A549 (cell line): ENCODE results near the gene TTC7B. TPM values are rescaled to one million over a fixed set of nuclear protein-coding genes. Genes with fewer than 3 reads are reported as not detected.

Experiments used
- ATAC-seq, 2 experiments: fragments of 200-7000 bp in 1 of 2; fragments of >200 bp in 1 of 2; cut with Nextera tagmentation in 1 of 2; cut with Tn5 transposase in 1 of 2; 3 replicates each; pipeline versions ENCODE4 v1.8.0 to v1.9.1; 2018 to 2020; ENCODE audit warnings: mild to moderate bottlenecking in 1 of 2, moderate library complexity in 1 of 2
- CTCF ChIA-PET: fragments of 300-600 bp; sonication (Branson Sonifier 250); formaldehyde crosslinking; extraction: SDS; loops from one replicate; lab custom pipeline; 2021; ENCODE audit warnings: antibody characterized with exemption, inconsistent platforms; lab: Yijun Ruan, JAX
- POLR2A ChIA-PET: fragments of 350-600 bp; formaldehyde crosslinking; extraction: SDS; loops from one replicate; lab custom pipeline; 2021; ENCODE audit warnings: antibody characterized with exemption, inconsistent platforms; lab: Yijun Ruan, JAX
- DNase-seq, 2 experiments: peaks; one replicate each; pipeline versions ENCODE4 v3.0.0 to v3.0.0-alpha.2; 2011 to 2016; ENCODE audit warnings: low read depth in 1 of 2, low spot score in 1 of 2
- FAIRE-seq: peaks from 2 replicates; lab custom pipeline; 2011; peaks lifted over from hg19 to GRCh38; lab: Jason Lieb, UNC
- H3K27ac ChIP-seq, 2 experiments: fragments of >200 bp; sonication (Bioruptor Twin); formaldehyde crosslinking; 3 replicates each; pipeline ENCODE4 v1.5.1; 2016 to 2017
- H3K4me1 ChIP-seq: fragments of >200 bp; sonication (Bioruptor Twin); formaldehyde crosslinking; 3 replicates; pipeline ENCODE4 v1.6.1; 2016
- H3K4me2 ChIP-seq: fragments of >200 bp; sonication (Bioruptor Twin); formaldehyde crosslinking; 3 replicates; pipeline ENCODE4 v1.6.1; 2016
- H3K4me3 ChIP-seq: fragments of >200 bp; sonication (Bioruptor Twin); formaldehyde crosslinking; 3 replicates; pipeline ENCODE4 v1.5.1; 2016
- H3K9me3 ChIP-seq: fragments of >200 bp; sonication (Bioruptor Twin); formaldehyde crosslinking; 3 replicates; pipeline ENCODE4 v1.6.1; 2016
- ATOH8 ChIP-seq: fragments of 250-450 bp; sonication (Bioruptor Pico); IDR thresholded peaks from 2 replicates; pipeline ENCODE4 v1.5.0; 2020; ENCODE audit warnings: low read depth, mild to moderate bottlenecking, moderate library complexity
- CHD4 ChIP-seq: fragments of 200-600 bp; sonication (generic); IDR thresholded peaks from 2 replicates; pipeline ENCODE4 v1.6.1; 2016; ENCODE audit warnings: antibody characterized with exemption, mild to moderate bottlenecking, borderline replicate concordance
- E2F6 ChIP-seq: IDR thresholded peaks from 2 replicates; pipeline ENCODE4 v1.6.1; 2012; ENCODE audit warnings: low read depth, borderline replicate concordance
- EP300 ChIP-seq, 2 experiments: fragments of >200 bp; sonication (Bioruptor Twin); formaldehyde crosslinking; IDR thresholded peaks; 2 replicates in 1 of 2; 3 replicates in 1 of 2; pipeline ENCODE4 v1.6.1; 2016 to 2017
- ESRRA ChIP-seq: fragments of 150-350 bp; IDR thresholded peaks from 2 replicates; pipeline ENCODE4 v1.6.1; 2014; ENCODE audit warnings: mild to moderate bottlenecking, low read length, borderline replicate concordance
- FOSB ChIP-seq: fragments of 250-450 bp; sonication (Bioruptor Pico); IDR thresholded peaks from 2 replicates; pipeline ENCODE4 v1.5.0; 2020; ENCODE audit warnings: mild to moderate bottlenecking, moderate library complexity
- HDAC2 ChIP-seq: fragments of 200-600 bp; sonication (generic); IDR thresholded peaks from 2 replicates; pipeline ENCODE4 v1.6.1; 2016
- HEYL ChIP-seq: fragments of 250-450 bp; sonication (Bioruptor Pico); IDR thresholded peaks from 2 replicates; pipeline ENCODE4 v1.8.0; 2021; ENCODE audit warnings: mild to moderate bottlenecking, moderate library complexity
- HOXB13 ChIP-seq: fragments of 250-450 bp; sonication (Bioruptor Pico); IDR thresholded peaks from 2 replicates; pipeline ENCODE4 v1.5.0; 2020; ENCODE audit warnings: low read depth, mild to moderate bottlenecking, moderate library complexity
- JUNB ChIP-seq: fragments of >200 bp; sonication (Bioruptor Twin); formaldehyde crosslinking; IDR thresholded peaks from 2 replicates; pipeline ENCODE4 v1.6.1; 2016
- KDM5A ChIP-seq: fragments of 200-600 bp; sonication (generic); IDR thresholded peaks from 2 replicates; pipeline ENCODE4 v1.6.1; 2016; ENCODE audit warnings: antibody characterized with exemption, mild to moderate bottlenecking
- MAX ChIP-seq: IDR thresholded peaks from 2 replicates; pipeline ENCODE4 v1.6.1; 2012
- NR3C1 ChIP-seq: fragments of >200 bp; sonication (Bioruptor Twin); formaldehyde crosslinking; IDR thresholded peaks from 3 replicates; pipeline ENCODE4 v1.6.1; 2017
- PHF8 ChIP-seq: fragments of 200-600 bp; sonication (generic); IDR thresholded peaks from 2 replicates; pipeline ENCODE4 v1.6.1; 2016; ENCODE audit warnings: low read depth, mild to moderate bottlenecking, antibody characterized with exemption, moderate library complexity, borderline replicate concordance
- REST ChIP-seq: fragments of 200-600 bp; sonication (generic); IDR thresholded peaks from 2 replicates; pipeline ENCODE4 v1.6.1; 2016; ENCODE audit warnings: antibody characterized with exemption, mild to moderate bottlenecking, moderate library complexity
- RNF2 ChIP-seq: fragments of 200-600 bp; sonication (generic); IDR thresholded peaks from 2 replicates; pipeline ENCODE4 v1.6.1; 2016; ENCODE audit warnings: low read depth, mild to moderate bottlenecking, antibody characterized with exemption, moderate library complexity, borderline replicate concordance
- TP53 ChIP-seq: fragments of 250-450 bp; sonication (Bioruptor Pico); IDR thresholded peaks from 2 replicates; pipeline ENCODE4 v1.5.0; 2021; ENCODE audit warnings: mild to moderate bottlenecking, moderate library complexity
- ZNF302 ChIP-seq: fragments of 250-450 bp; sonication (Bioruptor Pico); IDR thresholded peaks from 2 replicates; pipeline ENCODE4 v1.9.0; 2021; ENCODE audit warnings: inconsistent platforms, mild to moderate bottlenecking, moderate library complexity
- ZSCAN20 ChIP-seq: fragments of 250-450 bp; sonication (Bioruptor Pico); IDR thresholded peaks from 2 replicates; pipeline ENCODE4 v1.8.0; 2022; ENCODE audit warnings: mild to moderate bottlenecking, moderate library complexity
- WGBS: methylation state at CpG from one replicate; pipeline ENCODE4 v1.1.6; 2017; ENCODE audit errors: missing lambda C conversion rate; 5-methylcytosine and 5-hydroxymethylcytosine counted together
- polyA plus RNA-seq, 4 experiments: library from polyadenylated mRNA; depleted of rRNA in 3 of 4; stranded (reverse); fragments of >200 nt; fragmentation: RNase III in 1 of 4; extraction: RNeasy Plus Mini Kit Qiagen cat#74134 plus additional on column Dnase treatment in 1 of 4; gene quantifications; 2 replicates in 3 of 4; 3 replicates in 1 of 4; pipeline ENCODE4 v1.2.3, GENCODE V29; 2011 to 2017
- TF ChIP-seq, protein P1 (sequence below): fragments of 450-650 bp; IDR thresholded peaks from 2 replicates; pipeline ENCODE4 v1.6.1; 2014; ENCODE audit warnings: antibody characterized with exemption

Gene TTC7B
- polyA plus RNA-seq, 2 of the 4 experiments (the other 2 are of a cell fraction) = 16.6 to 28.0 TPM

- no peak for ATAC-seq
- ChIA-PET CTCF (no interaction called here), POLR2A (no interaction called here)
- Histone ChIP-seq H3K4me3 (no peak overlapping the region), H3K9me3 (no peaks in the 10 kb centered on the region), H3K4me2 (no peak overlapping the region), H3K4me1 (no peaks in the 10 kb centered on the region), H3K27ac (no peak overlapping the region)
- DNase-seq = no peak
- FAIRE-seq = no peak
- WGBS = 93% methylated on average over 10 of the region's 10 CpGs
- TF ChIP-seq ZNF302 (CRISPR knock-in tag) = no peak
- TF ChIP-seq TP53 (CRISPR knock-in tag) = no peak
- TF ChIP-seq NR3C1 = no peak
- TF ChIP-seq ESRRA = no peak
- TF ChIP-seq FOSB (CRISPR knock-in tag) = no peak
- no peak for TF ChIP-seq PHF8
- no peak for TF ChIP-seq ZSCAN20 (CRISPR knock-in tag)
- no peak for TF ChIP-seq EP300 (IDR thresholded peaks at IDR 0.05)
- TF ChIP-seq MAX = no peak
- no peak for TF ChIP-seq JUNB
- TF ChIP-seq, protein P1, sequence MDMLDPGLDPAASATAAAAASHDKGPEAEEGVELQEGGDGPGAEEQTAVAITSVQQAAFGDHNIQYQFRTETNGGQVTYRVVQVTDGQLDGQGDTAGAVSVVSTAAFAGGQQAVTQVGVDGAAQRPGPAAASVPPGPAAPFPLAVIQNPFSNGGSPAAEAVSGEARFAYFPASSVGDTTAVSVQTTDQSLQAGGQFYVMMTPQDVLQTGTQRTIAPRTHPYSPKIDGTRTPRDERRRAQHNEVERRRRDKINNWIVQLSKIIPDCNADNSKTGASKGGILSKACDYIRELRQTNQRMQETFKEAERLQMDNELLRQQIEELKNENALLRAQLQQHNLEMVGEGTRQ = no peak
- TF ChIP-seq REST = no peak
- TF ChIP-seq E2F6 = no peak
- no peak for TF ChIP-seq RNF2
Observed at GRCh38 chr14:90616313-90616712, 199.9 kb downstream of the TTC7B start.

GRCh38 chr14:90615517-90616060 lies 200.6 kb downstream of the TTC7B start:
- Histone ChIP-seq H3K9me3 (no peaks in the 10 kb centered on the region), H3K4me2 (no peak overlapping the region), H3K27ac (no peak overlapping the region), H3K4me1 (no peaks in the 10 kb centered on the region), H3K4me3 (no peak overlapping the region)
- TF ChIP-seq HOXB13 (CRISPR knock-in tag) = no peak
- no peak for TF ChIP-seq HDAC2
- no peak for TF ChIP-seq CHD4
- TF ChIP-seq FOSB (CRISPR knock-in tag) = no peak
- no peak for TF ChIP-seq HEYL (CRISPR knock-in tag)
- TF ChIP-seq ATOH8 (CRISPR knock-in tag) = no peak
- TF ChIP-seq KDM5A = no peak
- FAIRE-seq (no peak), ATAC-seq (no peak), DNase-seq (no peak)
- CTCF ChIA-PET = no interaction called here
- 89% methylated on average over 9 of the region's 9 CpGs for WGBS
- POLR2A ChIA-PET = no interaction called here
